Mammary epithelial cell (primary cell): Measurements from ENCODE around the gene RFX2.

Source experiments
- EZH2 ChIP-seq: IDR thresholded peaks from 2 replicates; pipeline ENCODE4 v1.6.1; 2012; ENCODE audit warnings: low read length, inconsistent platforms, borderline replicate concordance
- TF ChIP-seq, protein P1 (sequence below), 2 donors: IDR thresholded peaks in 1 of 2; conservative IDR thresholded peaks in 1 of 2; 2 replicates each; pipeline ENCODE4 v1.5.1; 2011 to 2012; ENCODE audit warnings: inconsistent platforms in 2 of 2, low read length in 2 of 2, mild to moderate bottlenecking in 2 of 2, control low read depth in 1 of 2, low read depth in 1 of 2; ENCODE audit not compliant: insufficient read depth in 1 of 2; ENCODE audit errors: extremely low read depth in 1 of 2

- no peak for TF ChIP-seq EZH2
- TF ChIP-seq, protein P1, sequence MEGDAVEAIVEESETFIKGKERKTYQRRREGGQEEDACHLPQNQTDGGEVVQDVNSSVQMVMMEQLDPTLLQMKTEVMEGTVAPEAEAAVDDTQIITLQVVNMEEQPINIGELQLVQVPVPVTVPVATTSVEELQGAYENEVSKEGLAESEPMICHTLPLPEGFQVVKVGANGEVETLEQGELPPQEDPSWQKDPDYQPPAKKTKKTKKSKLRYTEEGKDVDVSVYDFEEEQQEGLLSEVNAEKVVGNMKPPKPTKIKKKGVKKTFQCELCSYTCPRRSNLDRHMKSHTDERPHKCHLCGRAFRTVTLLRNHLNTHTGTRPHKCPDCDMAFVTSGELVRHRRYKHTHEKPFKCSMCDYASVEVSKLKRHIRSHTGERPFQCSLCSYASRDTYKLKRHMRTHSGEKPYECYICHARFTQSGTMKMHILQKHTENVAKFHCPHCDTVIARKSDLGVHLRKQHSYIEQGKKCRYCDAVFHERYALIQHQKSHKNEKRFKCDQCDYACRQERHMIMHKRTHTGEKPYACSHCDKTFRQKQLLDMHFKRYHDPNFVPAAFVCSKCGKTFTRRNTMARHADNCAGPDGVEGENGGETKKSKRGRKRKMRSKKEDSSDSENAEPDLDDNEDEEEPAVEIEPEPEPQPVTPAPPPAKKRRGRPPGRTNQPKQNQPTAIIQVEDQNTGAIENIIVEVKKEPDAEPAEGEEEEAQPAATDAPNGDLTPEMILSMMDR (conservative IDR thresholded peaks at IDR 0.05 in 1 of 2, IDR thresholded peaks at IDR 0.05 in 1 of 2; ENCODE audit: extremely low read depth in 1 of 2, insufficient read depth in 1 of 2, low read depth in 1 of 2, low read length in 2 of 2), result no peak
These were observed 156.0 kb downstream of the RFX2 start for GRCh38 chr19:5954293-5954692.
